GM12891 (cell line): Measurements from ENCODE around the gene CASP8AP2.
"Not testable (repeated sequence)": the region's sequence is repeated elsewhere in the genome, so short reads cannot be mapped to it uniquely, and the experiment has no call there.

Source experiments
- DNase-seq: peaks from one replicate; pipeline ENCODE4 v3.0.0; 2011; ENCODE audit warnings: low spot score; ENCODE audit not compliant: insufficient read length
- FAIRE-seq: peaks from 2 replicates; lab custom pipeline; 2011; peaks lifted over from hg19 to GRCh38; lab: Jason Lieb, UNC
- PAX5 ChIP-seq: IDR thresholded peaks from 2 replicates; pipeline ENCODE4 v1.6.1; 2011; ENCODE audit warnings: low read length, moderate library complexity, mild to moderate bottlenecking; ENCODE audit not compliant: insufficient read depth, severe bottlenecking
- POLR2A ChIP-seq: IDR thresholded peaks from 2 replicates; pipeline ENCODE4 v1.6.1; 2011; ENCODE audit warnings: low read depth, low read length, control low read depth
- POLR2AphosphoS5 ChIP-seq: IDR thresholded peaks from 2 replicates; pipeline ENCODE4 v1.6.1; 2011; ENCODE audit warnings: low read depth, low read length, control low read depth
- POU2F2 ChIP-seq: IDR thresholded peaks from 2 replicates; pipeline ENCODE4 v1.6.1; 2011; ENCODE audit warnings: low read depth, mild to moderate bottlenecking, control low read depth, low read length, moderate library complexity
- SPI1 ChIP-seq: IDR thresholded peaks from 2 replicates; pipeline ENCODE4 v1.6.1; 2011; ENCODE audit warnings: low read depth, low read length, control low read depth
- TAF1 ChIP-seq: IDR thresholded peaks from 2 replicates; pipeline ENCODE4 v1.6.1; 2011; ENCODE audit warnings: low read depth, low read length, control low read depth

Gene CASP8AP2

DNA sequence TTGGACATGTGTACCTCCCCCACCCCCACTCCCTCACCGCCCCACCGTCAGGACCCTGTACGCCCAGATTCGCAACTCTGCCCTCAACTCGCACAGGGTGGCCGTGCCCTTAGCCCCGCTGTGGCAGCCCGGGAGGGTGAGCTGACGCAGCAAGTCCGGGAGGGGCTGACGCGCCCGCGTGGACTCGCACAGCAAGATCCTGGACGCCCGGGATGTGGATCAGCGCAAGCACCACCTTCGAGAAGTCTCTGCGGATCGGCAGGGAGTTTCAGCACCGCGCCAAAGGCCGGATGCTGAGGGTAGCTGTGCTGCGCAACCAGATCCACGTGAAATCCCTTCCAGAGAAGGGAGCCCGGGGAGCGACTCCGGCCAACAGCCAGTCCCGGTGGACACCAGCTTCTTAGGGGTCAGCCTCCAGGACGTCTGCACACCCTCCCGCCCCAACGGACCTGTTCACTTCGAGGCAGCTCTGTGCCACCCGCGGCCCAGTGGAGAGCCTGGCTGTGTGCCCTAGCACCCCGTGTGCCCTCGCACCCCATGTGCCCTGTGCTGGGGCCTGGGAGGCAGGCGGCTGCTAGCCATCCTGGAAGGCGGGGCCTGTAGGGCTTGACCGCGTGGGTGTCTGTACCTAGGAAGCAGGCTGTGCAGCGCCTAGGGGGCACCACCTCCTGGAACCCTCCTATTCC is 57.9 kb downstream of the CASP8AP2 start:
- DNase-seq (peak; percentile 10), FAIRE-seq (no peak)
- TF ChIP-seq TAF1, result no peak
- no peak for TF ChIP-seq POLR2A
- TF ChIP-seq POU2F2, result no peak
- TF ChIP-seq SPI1, result no peak
- TF ChIP-seq PAX5, result no peak
- no peak for TF ChIP-seq POLR2AphosphoS5

GRCh38 chr6:89888138-89888514 is 58.4 kb downstream of the CASP8AP2 start:
- FAIRE-seq (no peak), DNase-seq (no peak)
- TF ChIP-seq POU2F2 (no peak), POLR2AphosphoS5 (no peak), SPI1 (no peak), TAF1 (no peak), POLR2A (no peak), PAX5 (no peak)

GRCh38 chr6:89888871-89889270 is 59.2 kb downstream of the CASP8AP2 start:
- DNase-seq (no peak), FAIRE-seq (no peak)
- no peak for TF ChIP-seq PAX5
- no peak for TF ChIP-seq SPI1
- no peak for TF ChIP-seq TAF1
- TF ChIP-seq POU2F2, result no peak
- TF ChIP-seq POLR2A, result no peak
- TF ChIP-seq POLR2AphosphoS5, result no peak

DNA sequence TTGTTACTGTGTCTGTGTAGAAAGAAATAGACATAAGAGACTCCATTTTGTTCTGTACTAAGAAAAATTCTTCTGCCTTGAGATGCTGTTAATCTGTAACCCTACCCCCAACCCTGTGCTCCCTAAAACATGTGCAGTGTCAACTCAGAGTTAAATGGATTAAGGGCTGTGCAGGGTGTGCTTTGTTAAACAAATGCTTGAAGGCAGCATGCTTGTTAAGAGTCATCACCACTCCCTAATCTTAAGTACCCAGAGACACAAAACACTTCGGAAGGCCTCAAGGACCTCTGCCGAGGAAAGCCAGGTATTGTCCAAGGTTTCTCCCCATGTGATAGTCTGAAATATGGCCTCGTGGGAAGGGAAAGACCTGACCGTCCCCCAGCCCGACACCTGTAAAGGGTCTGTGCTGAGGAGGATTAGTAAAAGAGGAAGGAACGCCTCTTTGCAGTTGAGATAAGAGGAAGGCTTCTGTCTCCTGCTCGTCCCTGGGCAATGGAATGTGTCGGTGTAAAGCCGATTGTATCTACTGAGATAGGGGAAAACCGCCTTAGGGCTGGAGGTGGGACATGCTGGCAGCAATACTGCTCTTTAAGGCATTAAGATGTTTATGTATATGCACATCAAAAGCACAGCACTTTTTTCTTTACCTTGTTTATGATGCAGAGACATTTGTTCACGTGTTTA is 61.3 kb downstream of the CASP8AP2 start:
- DNase-seq, FAIRE-seq: not testable (repeated sequence)

DNA sequence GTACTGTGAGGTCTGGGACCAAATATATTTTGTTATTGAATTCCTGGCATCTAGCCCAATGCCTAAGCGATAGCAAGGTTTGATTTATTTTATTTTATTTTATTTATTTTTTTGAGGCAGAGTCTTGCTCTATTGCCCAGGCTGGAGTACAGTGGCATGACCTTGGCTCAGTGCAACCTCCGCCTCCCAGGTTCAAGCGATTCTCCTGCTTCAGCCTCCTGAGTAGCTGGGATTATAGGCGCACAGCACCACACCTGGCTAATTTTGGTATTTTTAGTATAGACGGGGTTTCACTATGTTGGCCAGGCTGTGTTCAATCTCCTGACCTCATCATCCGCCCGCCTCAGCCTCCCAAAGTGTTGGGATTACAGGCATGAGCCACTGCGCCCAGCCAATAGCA is 62.9 kb downstream of the CASP8AP2 start:
- DNase-seq, FAIRE-seq: not testable (repeated sequence)

DNA sequence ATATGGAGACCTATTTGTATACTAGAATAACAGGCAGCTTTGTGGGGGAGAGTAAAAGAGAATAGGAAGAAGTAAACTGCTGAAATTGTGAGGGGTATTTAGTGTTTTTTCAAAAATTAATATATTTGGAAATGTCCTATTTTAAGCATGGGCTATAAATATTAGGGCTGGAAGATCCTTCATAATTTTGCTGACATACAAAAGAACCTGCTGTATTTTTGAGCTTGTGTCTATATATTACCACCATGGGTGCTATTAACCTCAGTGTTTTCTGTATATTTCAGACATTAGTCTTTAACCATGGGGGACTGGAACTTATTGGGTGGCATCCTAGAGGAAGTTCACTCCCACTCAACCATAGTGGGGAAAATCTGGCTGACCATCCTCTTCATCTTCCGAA is 64.5 kb downstream of the CASP8AP2 start, which contains the start of gene GJA10:
Gene GJA10, plus strand, starts transcription at position 301 of the 400 bp plus-strand sequence. Its CDS starts 0 bp downstream, at position 301.
- no peak for TF ChIP-seq SPI1
- no peak for TF ChIP-seq TAF1
- no peak for TF ChIP-seq POU2F2
- no peak for TF ChIP-seq PAX5
- DNase-seq, result no peak
- no peak for FAIRE-seq

- TF ChIP-seq PAX5 (no peak), TAF1 (no peak), POLR2AphosphoS5 (no peak), SPI1 (no peak), POU2F2 (no peak), POLR2A (no peak)
- FAIRE-seq (no peak), DNase-seq (no peak)
These were observed 65.7 kb downstream of the CASP8AP2 start for GRCh38 chr6:89895276-89895874.

DNA sequence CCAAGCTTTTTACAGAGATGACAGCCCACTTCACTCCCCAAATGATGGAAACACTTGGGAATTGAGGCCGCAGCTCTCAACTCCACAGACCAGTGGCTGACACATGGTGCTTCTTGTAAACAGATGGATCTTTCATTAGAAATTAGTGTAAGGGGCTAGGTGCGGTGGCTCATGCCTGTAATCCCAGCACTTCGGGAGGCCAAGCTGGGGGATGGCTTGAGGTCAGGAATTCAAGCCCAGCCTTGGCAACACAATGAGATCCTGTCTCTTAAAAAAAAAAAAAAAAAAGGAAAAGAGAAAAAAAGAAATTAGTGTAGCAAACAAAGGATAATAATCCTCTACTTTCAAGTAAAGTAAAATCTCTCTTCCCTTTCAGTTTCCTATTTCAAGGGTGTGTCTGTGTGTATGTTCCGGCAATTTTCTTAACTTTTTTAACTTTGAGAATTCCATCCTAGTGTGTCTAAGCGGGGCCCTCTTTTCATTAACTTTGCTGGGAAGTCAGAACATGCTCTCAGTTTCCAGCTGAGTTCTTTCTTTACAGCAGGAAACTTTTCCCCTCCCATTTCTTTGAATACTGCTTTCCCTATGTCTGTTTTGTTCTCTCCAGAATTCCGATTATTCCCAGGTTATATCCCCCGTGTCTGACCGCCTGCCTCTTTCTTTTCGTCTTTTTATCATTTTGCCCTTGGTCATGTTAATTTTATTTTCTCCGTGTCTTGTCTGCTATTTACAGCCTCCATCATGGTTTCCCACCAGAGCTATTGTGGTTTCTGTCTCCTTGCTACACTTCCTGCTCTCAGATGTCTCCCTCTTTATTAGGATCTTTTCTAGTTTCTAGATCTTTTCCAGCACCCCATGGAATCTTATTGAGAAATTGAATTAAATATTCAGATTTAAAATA is 80.6 kb downstream of the CASP8AP2 start:
- not testable (repeated sequence) for FAIRE-seq

DNA sequence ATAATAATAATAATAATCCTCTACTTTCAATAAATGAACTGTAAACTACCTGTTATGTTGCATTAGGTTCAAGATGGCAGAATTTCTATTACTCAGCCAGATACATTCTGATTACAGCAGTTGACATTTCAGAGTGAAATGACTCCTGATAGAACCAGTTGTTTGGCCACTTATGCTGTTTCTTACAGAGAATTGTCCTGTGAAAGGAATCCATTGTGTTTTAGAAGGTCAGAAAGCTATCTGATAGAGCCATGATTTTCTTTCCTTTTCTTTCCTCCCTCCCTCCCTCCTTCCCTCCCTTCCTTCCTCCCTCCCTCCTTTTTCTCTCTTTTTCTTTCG is 81.2 kb downstream of the CASP8AP2 start:
- no peak for TF ChIP-seq TAF1
- TF ChIP-seq SPI1, result no peak
- TF ChIP-seq POU2F2, result no peak
- no peak for TF ChIP-seq POLR2AphosphoS5
- no peak for TF ChIP-seq PAX5
- TF ChIP-seq POLR2A, result no peak
- FAIRE-seq (no peak), DNase-seq (no peak)

More for the DNA sequence above, 80.6 kb downstream of the CASP8AP2 start:
- not testable (repeated sequence) for DNase-seq
